CD4-positive, alpha-beta T cell treated with Interferon alpha-2 for 1 hour (primary cell): ENCODE results near the gene ACSL6.
A peak's percentile ranks its signal among the peaks of the same experiment; 100 is the strongest.

Source experiments
- DNase-seq, 2 donors: peaks; one replicate each; pipeline ENCODE4 v3.0.0-alpha.2; 2020 to 2022

ACSL6 gene

DNA sequence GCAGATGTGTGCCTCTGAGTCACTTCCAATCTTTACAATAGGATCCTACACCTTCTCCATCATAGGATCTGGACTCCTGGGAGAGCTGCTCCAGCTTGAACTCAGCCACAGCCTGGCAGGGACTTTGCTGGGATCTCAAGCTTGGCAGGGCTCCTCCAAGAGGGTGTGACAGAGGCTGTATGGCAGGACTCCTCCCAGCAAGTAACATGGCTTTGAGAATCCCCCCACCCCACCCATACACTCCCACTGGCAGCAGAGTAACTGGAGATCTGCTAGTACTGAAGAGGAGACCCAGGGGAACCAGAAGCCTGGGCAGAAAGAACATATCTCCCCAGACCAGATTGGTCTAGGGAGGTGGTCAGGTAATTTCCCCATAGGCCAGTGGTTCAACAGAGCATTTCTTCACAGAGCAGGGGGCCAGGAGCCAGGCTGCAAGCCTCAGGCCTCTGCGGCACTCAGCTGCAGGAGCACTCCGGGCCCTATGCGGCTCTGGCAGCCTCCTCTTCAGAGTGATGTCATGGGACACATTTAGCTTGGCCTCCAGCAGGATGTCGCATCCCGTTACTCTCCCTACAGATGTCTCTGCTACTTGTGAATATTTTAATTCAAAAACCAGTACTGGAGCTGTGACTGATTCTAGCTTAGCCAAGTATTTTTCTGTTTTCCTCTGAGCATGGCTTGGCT lies 1.7 kb upstream of the ACSL6 start:
- DNase-seq: no peak

DNA sequence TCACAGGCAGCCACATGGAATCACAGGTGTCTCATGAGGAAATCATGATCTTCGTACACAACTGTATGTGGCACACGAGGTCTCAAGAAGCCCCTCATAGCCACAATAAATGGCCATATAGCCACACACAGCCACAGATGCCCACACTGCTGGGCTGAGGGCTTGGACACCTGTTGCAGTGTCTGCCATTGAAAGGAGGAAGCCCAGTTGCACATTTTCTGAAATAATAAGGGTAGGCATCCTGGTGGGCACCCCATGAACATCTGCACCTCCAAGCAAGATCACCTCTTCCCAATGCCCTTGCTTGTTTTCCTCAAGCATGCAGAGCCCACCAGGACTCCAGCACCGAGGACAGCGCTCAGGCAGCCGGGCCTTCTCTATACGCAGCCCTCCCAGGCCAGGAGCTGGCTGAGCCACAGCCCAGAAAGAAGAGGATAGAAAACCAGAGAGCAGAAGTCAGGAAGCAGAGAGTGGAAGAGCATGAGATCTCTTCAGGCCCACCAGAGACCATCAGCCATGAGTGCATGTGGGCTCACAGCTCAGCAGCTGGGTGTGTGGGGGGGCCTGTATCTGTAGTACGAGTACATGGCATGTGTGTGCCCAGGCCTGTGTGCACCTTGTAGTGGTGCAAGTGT lies 1.0 kb upstream of the ACSL6 start:
- DNase-seq: peak; percentile 1 to 20

- no peak for DNase-seq
Observed at GRCh38 chr5:132010989-132011621, 353 bp downstream of the ACSL6 start.

- no peak for DNase-seq
Observed at GRCh38 chr5:132010645-132010988, 841 bp downstream of the ACSL6 start.

DNA sequence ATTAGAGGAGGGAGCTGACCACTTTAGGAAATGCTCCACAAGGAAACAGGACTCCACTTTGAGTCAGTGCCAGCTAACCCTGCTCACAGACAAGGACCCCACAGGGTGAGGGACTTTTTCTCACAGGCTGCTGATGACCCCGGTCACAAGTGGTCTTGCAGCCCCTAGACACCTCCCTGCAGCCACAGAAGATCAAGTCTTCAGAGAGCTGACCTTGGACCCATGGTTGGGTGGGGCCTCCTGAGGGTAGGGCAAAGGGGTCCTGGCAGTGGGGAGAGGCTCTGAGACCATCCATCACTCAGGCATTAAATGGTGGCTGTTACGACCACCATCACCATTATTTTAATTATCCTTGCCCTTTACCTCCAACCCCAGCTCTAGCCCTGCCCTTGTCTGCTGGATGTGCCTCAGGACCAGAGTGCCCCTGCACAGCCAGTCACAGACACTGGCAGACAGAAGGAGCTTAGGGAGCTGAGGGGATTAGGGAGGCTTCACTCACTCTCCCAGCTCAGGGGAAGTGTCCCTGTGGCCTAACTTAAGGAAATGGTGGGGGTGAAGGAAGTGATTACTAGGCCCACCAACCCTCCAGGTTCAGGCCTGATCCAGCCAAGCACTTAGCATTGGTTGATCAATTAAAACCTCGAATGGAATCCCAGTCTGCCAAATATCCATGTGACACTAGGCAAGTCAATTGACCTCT lies 1.6 kb downstream of the ACSL6 start:
- no peak for DNase-seq

- no peak for DNase-seq
Observed at GRCh38 chr5:132008961-132009680, 2.3 kb downstream of the ACSL6 start.

GRCh38 chr5:132008163-132008473 lies 3.3 kb downstream of the ACSL6 start:
- DNase-seq: no peak

- peak; percentile 74 to 82 for DNase-seq
Observed at GRCh38 chr5:132007399-132008162, 3.9 kb downstream of the ACSL6 start.

DNA sequence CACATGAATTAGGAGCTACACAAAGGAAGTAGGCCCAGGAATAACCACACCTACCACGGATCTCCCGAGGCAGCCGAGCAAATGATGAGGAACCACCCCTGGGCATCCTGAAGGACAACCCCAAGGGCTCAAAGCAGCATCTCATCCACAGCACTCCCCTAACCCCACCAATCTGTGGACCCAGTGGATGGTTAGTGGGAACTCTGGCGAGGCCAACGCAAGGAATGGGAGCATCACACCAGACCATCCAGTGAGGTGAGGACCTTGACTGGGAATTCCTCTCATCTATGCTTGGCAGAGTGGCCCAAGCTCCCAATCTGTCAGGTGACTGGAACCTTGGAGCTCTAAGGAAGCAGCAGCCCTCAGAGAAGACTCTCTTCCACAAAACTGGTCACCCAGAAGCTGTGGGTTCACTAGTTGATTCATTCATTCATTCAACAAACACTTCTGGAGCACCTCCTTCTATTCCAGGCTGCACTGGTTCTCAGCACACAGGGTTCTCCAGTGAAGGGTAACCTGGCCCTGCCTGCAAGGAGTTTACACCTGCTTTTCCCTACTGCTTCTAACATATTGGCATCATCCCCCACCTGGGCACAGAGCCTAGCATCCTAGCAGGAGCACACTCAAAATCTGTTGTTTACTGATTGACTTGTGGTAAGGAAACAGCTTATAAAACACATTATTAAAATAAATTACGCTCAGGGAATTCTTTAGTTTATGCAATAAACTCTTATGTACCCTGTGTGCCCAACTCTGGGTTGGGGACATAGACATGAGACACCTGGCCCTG lies 4.9 kb downstream of the ACSL6 start:
- DNase-seq: no peak

DNA sequence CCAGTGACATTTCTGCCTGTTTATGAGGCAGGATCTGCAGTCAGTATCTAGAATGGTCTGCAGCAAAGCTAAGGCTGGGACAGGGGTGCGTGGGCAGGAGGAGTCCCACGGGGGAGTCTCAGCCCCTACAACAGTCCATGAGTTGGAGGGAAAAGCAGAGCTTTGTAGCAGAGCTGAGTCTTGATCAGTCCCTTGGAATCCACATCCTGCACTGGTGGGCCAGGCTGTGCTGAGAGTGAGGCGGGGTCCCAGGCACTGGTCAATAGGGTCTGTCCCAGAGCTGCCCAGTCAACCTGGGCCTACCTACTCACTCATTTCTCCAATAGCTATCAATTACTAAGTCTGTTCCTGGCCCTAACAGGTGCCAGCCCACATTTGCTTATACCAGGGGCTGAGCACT lies 5.9 kb downstream of the ACSL6 start:
- no peak for DNase-seq

- no peak for DNase-seq
Observed at GRCh38 chr5:132003982-132004381, 7.5 kb downstream of the ACSL6 start.

- DNase-seq: no peak
Observed at GRCh38 chr5:132003170-132003744, 8.2 kb downstream of the ACSL6 start.

- DNase-seq: no peak
Observed at GRCh38 chr5:132002757-132003156, 8.7 kb downstream of the ACSL6 start.

GRCh38 chr5:132001647-132002561 lies 9.6 kb downstream of the ACSL6 start:
- DNase-seq: no peak

DNA sequence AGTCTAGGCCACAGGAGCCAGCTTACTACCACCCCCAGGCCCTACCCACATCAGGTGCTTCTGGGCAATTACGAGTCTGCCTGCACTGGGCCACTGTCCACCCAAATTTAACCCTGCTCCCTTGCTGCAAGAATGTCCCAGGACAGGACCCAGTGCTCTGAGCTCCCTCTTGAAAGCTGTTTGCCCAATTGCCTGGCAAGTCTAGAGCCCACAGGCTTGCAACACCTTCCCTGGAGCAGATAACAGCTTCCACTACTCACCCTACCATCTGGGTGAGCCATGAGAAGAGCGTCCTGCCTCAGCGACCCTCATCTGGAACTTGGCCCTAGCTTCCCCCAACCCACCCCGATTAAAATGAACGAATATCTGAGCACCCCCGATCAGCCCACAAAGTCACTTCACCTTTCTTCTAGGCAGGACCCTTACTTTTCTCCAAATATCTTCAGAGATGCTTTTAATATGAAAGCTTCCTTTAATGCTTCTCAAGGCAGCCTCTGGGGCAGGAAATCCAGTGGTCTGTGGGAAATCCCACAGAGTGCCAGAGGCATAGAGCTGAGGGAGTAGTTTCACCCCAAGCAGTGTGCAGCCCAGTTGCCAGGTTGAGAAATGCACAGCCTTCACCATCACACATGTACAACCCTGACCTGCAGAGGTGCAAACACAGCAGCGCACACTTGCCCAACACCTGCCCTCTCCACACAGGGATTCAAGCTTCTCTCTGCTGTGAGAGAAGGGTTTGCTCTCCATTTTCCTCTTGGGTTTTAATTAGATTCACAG lies 10.6 kb downstream of the ACSL6 start:
- DNase-seq: peak; percentile 20 to 69

- no peak for DNase-seq
Observed at GRCh38 chr5:132000241-132000490, 11.3 kb downstream of the ACSL6 start.

DNA sequence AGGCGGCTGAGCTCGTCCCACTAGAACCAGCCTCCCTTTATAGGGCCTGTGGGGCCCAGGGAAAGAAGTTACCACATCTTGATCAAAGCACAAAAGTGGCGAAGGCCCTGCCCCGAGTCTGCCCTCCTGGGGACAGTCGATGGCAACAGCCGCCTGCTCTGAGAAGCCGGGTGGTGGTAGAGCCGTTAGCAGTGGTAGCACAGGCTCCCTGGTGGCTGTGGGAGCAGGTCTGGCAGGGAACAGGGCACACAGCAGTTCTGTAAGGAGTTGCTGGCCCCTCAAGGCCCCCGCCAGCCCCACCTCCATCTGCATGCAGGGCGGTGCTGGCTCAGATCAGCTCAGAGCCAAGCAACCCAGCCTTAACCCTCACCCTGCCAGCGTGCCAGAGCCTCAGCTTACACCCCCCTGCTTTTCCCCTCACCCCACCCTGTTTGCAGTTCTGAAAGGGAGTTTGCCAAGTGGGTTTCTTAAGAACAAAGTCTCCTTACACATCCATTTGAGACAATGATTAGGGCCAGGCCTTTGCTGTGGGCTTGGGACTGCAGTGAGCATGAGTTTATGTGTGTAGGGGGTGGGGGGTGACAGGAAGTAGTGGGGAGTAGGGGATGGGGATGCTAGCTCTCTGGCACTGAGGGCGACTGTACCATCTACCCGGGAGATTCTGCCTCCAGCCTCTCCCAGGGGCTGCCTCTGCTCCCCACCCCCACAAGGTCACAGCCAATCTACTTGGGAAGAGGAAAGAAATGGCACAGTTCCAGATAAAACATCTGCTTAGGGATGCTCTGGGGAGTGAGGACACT lies 11.8 kb downstream of the ACSL6 start:
- DNase-seq: no peak

GRCh38 chr5:131999041-131999440 lies 12.4 kb downstream of the ACSL6 start:
- DNase-seq: no peak
